ENCODE data around the gene LYAR.
A peak's percentile ranks its signal among the peaks of the same experiment; 100 is the strongest.
"Not testable (repeated sequence)": the region's sequence is repeated elsewhere in the genome, so short reads cannot be mapped to it uniquely, and the experiment has no call there.

The LYAR gene

DNA sequence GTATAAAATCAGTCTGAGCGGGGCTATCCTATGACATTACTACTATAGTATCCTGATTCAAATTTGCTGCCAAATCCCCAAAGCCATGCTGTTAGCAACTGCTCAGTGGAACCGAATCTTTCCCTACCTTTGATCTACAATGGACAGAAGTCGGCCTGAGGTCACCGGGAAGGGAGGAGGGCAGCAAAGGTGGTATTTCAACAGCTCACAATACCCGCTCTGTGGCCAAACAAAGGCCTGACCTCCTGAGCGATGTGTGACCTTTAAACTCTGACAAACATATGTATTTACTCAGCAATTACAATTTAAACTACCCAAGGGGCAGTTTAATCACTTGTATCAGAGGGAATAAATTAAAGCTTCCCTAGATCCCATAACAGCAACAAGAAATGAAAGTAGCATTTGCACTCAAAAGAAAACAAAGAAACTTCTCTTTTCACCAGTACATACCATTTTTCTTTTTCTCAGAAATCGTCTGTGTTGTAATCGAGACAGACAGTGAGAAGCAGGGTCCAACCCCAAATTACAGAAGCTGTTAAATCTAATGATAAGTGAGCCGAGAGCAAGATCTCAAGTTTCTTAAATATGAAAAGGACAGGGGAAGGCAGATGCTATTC lies 30.4 kb downstream of the LYAR start:
- no peak for DNase-seq

DNA sequence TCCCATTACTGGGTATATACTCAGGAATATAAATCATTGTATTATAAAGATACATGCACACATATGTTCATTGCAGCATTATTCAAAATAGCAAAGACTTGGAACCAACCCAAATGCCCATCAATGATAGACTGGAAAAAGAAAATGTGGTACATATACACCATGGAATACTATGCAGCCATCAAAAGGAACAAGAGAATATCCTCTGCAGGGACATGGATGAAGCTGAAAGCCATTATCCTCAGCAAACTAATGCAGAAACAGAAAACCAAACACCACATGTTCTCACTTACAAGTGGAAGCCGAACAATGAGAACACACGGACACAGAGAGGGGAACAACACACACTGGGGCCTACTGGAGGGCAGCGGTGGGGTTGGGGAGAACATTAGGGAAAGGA lies 32.2 kb downstream of the LYAR start:
- not testable (repeated sequence) for DNase-seq

DNA sequence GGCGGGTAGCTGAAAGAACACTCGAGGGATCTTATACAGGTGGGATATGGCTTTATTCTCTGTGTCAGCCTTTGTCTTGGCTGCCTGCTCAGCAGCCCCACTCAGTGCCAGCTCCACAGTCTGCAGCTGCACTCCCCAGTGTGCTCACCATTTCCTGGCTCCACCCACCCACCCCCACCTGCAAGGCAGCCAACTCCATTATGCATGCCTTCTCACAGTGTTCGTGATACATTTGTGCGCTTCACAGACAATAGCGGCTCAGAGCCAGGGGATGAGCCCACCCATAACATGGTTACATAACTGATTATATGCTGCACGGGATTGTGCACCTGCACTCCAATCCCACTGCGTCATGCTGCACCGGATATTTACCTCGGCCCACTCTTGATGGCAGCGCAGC lies 33.2 kb downstream of the LYAR start:
- no peak for DNase-seq

DNA sequence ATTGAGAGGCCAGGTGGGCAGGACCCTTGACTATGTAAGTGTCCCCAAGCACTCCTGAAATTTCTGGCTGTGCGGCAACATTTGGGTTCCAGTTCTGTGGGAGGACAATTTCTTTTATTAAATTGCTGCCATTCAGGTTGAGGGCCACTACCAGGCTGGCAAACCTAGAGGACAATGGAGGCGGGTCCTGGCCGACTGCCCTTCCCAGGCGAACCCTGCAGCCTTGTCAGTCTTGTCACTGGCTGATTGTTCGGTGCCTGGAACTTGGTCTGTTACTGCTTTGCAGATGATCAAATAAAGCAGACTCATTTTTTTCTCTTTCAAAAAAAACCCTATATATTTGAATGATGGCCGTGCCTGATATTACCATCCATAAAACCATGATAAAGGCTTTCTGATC lies 35.3 kb downstream of the LYAR start:
- DNase-seq: no peak

DNA sequence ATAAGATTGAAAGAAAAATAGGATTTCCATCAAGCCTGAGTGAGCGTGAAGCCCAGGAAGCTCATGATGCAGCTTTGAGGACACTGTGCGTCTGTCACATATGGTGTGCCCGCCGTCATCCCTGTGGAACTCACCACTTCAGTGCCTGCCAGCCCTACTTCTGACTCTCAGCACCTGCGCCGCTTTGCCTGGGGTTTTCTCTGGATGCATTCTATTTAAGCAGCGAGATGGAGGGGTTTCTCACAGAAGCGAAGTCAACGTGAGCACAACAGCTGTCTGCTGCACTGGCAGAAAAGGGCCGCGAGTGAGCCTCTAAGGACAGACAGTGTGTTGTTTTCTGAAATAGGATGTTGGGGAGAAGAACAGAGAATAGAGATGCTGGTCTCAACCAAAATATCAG lies 35.8 kb downstream of the LYAR start:
- DNase-seq: no peak

DNA sequence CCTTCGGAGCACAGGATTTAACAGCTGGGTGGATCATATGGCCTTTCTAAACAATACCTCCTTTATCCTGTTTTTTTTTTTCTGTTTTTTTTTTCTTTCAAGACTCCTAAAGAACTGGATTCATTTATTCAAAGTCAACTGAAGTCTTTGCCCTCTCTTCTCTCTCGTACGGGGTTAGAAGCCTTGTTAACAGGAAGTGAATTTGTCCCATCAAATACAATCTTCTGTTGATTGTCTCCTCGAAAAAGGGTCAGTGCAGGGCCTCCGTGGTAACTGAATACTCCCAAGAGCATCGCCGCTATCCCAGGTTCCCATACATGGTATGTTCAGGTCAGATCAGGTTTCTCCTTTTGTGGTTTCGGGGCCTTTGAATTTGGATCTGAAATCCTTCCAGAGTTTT lies 40.1 kb downstream of the LYAR start:
- DNase-seq: no peak

DNA sequence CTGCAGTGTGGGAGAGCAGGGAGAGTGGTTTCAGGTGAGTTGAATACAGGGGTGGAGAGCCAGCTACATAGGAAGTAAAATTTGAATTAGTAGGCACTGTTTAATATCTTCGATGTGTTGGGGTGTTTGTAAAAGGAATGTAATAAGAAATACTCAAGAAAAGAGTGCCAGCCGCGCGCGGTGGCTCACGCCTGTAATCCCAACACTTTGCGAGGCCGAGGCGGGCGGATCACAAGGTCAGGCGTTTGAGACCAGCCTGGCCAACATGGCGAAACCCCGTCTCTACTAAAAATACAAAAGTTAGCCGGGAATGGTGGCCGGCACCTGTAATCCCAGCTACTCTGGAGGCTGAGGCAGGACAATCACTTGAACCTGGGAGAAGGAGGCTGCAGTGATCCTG lies 40.6 kb downstream of the LYAR start:
- not testable (repeated sequence) for DNase-seq

DNA sequence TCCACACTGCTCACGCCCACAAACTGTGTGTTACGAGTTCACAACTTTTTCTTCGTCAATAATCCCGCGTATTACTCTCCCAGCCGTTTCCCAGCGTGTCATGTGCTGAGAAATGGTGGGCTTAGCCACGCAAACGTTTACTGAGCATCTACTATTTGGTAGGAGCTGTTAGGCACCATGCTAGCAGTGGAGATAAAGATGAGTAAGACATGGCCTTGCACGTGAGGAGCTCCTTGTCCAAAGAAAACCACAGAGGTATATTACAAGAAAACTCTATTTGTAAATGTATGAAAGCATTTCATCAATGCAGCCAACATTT lies 41.1 kb downstream of the LYAR start:
- DNase-seq: no peak

DNA sequence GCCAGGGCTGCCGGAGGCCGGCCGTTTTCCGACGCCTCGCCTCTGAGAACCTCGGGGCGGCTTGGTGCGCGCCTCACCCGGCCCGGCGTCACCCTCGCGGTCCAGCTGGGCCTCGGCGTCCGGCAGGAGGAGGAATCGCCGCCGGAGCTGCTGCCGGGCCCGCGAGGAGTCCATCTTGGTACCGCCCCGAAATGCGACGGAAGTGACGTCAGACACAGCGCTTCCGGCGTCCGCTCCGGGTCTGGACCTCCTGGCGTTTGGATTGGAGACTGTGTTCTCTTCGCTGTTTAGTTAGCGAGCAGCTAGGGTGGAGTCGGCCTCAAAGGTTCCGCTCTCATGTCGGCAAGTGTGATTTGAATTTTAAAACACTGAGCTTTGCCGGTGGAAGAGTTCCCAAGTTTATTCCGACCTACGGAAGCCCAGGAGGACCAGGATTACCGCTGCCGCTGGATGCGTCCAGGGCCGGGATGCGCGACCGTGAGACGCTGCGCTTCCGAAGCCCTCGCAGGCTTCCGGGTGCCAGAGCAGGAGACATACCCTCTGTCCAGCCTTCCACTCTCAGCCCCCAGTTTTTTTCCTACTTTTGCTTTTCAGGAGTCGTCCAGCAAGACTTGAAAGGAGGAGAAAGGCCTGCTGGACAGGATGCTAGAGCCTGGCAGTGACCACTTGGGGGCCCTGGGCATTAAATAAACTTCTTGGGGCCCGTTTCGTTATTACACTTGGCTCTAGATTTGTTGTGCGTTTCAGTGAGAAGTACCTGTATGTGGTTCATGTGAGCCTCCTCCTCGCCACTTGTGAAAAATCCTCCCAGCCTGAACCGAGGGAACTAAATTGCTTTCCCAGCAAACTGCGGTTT lies 41.7 kb downstream of the LYAR start, which contains the start of gene TMEM128:
Gene TMEM128 (minus strand): TSS at position 195 of the 856 bp plus-strand sequence. CDS start 21 bp downstream, at position 174.
- DNase-seq: peak; percentile 94

DNA sequence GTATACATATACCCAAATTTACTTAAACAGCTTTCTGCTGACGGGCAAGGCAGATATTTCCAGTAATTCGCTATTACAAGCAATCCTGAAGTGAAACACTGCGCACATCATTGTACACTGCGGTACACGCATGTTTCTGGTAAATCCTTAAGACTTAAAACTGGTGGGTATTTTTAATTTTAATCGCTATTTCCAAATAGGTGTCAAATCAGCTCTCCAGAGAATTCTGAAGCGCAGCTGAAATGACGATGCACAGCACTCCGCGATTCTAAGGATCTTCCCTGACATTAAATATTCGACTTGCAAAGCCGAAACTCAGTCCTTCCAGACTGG lies 42.3 kb downstream of the LYAR start:
- DNase-seq: no peak

DNA sequence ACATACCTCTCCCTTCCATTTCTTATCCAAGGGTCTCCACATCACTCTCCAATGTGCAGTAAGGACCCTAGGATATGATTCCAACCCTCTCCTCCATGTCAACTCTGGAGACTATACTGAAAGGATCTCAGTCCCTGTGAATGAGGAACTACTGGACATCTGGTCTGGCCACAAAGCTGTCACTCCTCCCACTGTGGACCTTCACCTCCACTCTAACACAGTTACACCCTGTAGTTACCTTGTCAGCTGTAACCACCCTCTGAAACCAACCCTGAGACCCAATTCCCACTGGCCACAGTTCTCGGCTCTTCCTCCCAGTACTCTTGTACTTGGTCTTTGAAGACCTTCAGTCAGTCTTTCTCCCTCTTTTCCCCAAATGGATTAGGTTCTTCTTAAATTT lies 44.8 kb downstream of the LYAR start:
- no peak for DNase-seq

DNA sequence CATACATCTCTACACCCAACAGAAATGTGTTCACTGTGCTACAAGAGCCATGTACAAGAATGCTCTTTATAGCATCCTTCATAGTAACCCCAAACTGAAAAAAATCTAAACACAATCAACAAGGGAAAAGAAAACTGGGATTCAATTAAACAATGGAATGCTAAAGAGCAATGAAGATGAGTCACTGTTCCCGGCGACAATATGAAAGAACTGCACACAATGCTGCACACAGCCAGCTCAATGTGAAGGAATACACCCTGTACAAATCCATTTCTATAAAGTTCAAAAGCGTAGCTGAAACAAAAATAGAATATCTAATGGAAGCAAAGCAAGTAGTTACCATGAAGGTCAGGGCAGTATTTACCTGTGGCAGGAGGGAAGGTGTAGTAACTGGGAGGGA lies 50.4 kb downstream of the LYAR start:
- not testable (repeated sequence) for DNase-seq

DNA sequence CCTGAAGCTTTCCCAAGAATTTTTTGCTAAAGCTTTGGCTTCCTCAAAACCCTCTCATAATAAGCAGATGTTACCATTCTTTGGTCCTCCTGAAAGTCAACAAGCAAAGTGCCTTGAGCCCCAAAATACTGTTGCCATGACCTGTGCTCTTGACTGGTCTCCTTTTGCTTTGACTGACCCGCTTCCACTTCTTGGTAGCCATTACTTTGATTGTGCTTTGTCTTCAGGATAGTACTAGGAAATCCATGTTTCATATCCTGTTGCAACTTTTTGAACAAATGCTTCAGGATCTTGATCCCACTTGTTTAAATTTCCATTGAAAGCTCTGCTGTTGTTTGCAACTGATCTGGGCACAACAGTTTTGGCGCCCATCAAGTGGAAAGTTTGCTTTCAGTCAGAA lies 56.3 kb downstream of the LYAR start:
- no peak for DNase-seq

DNA sequence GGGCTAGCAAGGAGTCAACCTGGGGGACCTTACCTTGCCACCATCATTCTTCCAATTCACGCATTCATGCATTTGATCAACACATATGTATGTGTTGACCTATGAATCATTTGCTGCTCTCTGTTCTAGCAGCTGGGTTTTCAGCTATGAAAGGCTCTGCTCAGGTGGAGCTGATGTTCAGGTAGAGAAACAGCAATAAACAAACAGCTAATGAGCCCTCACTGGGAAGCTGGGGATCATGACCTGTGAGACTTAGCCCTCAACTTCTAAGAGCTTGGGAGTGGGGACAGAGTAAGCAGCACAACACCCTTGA lies 61.6 kb downstream of the LYAR start:
- DNase-seq: no peak

DNA sequence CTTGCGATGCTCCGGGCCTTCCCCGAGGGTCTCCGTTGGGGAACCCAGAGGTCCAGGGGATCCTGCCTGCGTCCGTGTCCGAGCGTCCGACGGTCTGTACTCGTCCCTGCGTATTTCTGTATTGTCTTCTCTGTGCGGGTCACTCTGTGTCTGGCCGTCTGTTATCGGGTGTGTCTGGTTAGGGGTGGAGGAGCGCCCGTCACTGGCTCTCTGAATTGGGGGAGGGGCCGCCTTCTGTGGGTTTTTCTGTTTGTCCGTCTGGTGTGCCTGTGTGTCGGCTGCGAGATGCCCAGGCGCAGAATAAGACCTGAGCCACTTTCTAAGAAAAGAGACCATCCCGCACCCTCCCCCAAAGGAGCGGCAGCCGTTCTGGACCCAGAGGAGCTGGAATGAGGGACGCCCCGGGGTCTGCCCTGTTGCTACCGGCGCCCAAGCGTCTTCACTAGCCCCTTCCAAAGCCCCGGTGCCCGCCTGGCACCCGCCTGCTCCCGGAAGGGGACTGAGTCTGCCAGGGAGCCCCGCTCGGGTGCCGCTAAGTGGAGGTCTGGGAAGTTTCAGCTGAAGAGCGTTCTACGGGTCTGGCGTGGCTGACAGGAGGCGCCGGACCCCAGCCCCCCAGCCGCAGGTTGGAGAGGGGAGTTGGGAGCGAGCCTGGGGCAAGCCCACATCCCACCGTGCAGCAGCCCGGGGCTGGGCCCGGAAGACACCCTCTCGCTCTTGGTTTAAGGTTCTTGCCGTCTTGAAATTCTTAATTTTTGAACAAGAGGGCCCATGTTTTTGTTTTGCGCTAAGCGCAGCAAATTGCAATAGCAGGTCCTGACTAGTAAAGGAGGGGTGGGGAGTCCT lies 62.2 kb downstream of the LYAR start:
- DNase-seq: no peak

DNA sequence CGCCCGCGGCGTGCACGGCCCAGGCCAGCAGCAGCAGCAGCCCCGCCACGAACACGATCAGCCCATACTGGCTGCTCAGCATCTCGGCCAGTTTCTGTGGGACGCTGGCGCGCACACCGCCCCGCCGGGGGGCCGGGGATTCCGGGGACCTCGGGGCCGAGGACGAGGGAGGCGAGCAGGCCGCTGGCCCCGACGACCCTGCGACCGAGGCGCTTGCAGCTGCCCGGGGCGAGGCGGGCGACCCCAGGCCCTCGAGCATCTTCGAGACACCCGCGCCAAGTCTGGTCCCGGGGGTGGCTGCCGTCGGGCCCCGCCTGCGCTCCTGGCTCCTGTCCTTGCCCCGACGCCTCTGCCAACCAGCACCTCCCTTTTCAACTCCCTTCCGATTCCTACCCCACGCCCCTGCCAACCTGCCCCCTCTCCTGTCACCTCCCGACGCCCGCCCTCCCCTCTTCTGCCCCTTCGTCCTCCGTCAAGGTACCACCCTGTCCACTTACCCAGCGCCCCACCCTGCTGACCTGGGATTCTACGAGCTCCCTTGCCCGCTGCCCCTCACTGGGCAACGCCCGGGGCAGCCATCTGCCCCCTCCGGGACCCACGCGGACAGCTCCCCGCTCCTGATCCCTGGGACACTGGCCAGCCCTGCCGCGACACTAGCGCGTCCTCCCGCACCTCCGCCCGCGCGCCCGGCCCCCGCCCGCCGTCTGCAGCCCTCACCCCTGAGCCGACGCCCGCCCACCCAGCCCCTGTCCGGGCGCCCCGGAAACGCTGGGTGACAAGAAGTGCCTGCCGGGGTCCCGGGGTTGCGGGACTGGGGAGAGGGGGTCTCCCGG lies 63.1 kb downstream of the LYAR start, which contains the start of gene OTOP1:
Gene OTOP1 (minus strand): TSS at position 324 of the 833 bp plus-strand sequence. CDS start 65 bp downstream, at position 259.
- no peak for DNase-seq

DNA sequence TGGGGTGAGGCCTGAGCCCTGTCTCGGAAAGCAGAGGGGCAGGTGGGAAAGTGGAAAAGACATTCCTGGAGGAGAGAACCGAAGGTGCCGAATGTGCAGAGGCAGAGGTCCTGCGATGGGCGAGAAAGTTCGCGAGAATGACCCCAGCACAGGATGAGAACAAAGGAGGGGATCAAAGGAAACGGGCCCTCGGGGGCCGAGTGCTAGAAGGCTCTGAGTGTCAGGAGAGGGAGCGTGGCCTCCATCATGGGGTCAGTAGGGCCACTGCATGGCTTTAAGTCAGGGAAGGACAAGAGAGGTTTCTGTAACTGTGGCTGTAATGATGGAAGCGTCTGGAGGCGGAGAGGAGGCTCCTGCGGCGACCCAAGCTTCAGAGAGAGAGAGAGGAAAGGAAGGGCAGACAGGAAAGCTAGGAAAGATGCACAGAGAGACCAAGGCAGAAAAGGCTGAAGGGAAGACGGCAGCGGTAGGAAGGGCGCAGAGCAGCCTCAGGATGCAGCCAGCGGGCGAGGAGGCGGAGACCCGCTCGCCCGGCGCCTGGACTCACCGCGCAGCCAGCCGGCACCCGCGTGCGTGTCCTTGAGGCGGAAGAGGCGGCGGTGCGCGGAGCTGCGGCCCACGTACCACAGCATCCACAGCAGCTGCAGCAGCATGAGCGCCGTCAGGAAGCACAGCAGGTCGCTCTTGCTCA lies 63.9 kb downstream of the LYAR start:
- DNase-seq: no peak
